ENCODE measurements around the gene FCGR1A.
"Not testable (repeated sequence)": the region's sequence is repeated elsewhere in the genome, so short reads cannot be mapped to it uniquely, and the experiment has no call there.

GRCh38 chr1:149770661-149771060 is 11.8 kb upstream of the FCGR1A start:
- not testable (repeated sequence) for TF ChIP-seq CTCF (IDR thresholded peaks at IDR 0.05); EZH2 (IDR thresholded peaks at IDR 0.05; ENCODE audit: borderline replicate concordance, insufficient read depth, low read depth, low read length, poor library complexity, severe bottlenecking)

Data from B cell (primary cell).